Activated T-cell treated with anti-CD3 and anti-CD28 coated beads for 1 hour (primary cell): ENCODE data around the gene SPATS2.
"Not testable (repeated sequence)": the region's sequence is repeated elsewhere in the genome, so short reads cannot be mapped to it uniquely, and the experiment has no call there.

ENCODE experiments used
- DNase-seq: peaks from one replicate; pipeline ENCODE4 v3.0.0-alpha.2; 2020; ENCODE audit warnings: low read depth

Gene SPATS2

GRCh38 chr12:49518914-49519573, 151.8 kb downstream of the SPATS2 start:
- no peak for DNase-seq

- DNase-seq = no peak
Measured at GRCh38 chr12:49519574-49519936, 152.3 kb downstream of the SPATS2 start.

- no peak for DNase-seq
Measured at GRCh38 chr12:49521389-49521788, 154.1 kb downstream of the SPATS2 start.

- no peak for DNase-seq
Measured at GRCh38 chr12:49524660-49525324, 157.5 kb downstream of the SPATS2 start.

- DNase-seq = no peak
Measured at GRCh38 chr12:49525942-49526341, 158.7 kb downstream of the SPATS2 start.

GRCh38 chr12:49527361-49528130, 160.3 kb downstream of the SPATS2 start:
- DNase-seq = no peak

GRCh38 chr12:49529414-49529813, 162.2 kb downstream of the SPATS2 start:
- DNase-seq = no peak

GRCh38 chr12:49531745-49532144, 164.5 kb downstream of the SPATS2 start:
- no peak for DNase-seq

GRCh38 chr12:49533331-49533730, 166.1 kb downstream of the SPATS2 start:
- DNase-seq = no peak

GRCh38 chr12:49534122-49534521, 166.9 kb downstream of the SPATS2 start:
- not testable (repeated sequence) for DNase-seq

GRCh38 chr12:49534731-49535278, 167.5 kb downstream of the SPATS2 start:
- no peak for DNase-seq

GRCh38 chr12:49535921-49536525, 168.8 kb downstream of the SPATS2 start:
- DNase-seq = no peak

GRCh38 chr12:49536526-49537071, 169.3 kb downstream of the SPATS2 start:
- DNase-seq = no peak

GRCh38 chr12:49537231-49537751, 170.0 kb downstream of the SPATS2 start:
- no peak for DNase-seq

- DNase-seq = no peak
Measured at GRCh38 chr12:49537752-49538509, 170.7 kb downstream of the SPATS2 start.

GRCh38 chr12:49538510-49539403, 171.5 kb downstream of the SPATS2 start, which contains the start of gene KCNH3:
Gene KCNH3 (plus strand): TSS chr12:49539030. CDS start chr12:49539417, 387 bp downstream.
- DNase-seq = peak; percentile 83

- no peak for DNase-seq
Measured at GRCh38 chr12:49539406-49540228, 172.4 kb downstream of the SPATS2 start.

GRCh38 chr12:49540229-49541139, 173.2 kb downstream of the SPATS2 start:
- no peak for DNase-seq
